Upper lobe of left lung (tissue), 4 donors: Measurements from ENCODE around the gene FOSL2.
A peak's percentile ranks its signal among the peaks of the same experiment; 100 is the strongest.

Source experiments
- POLR2AphosphoS5 ChIP-seq, 2 donors: sonication (generic); formaldehyde crosslinking; IDR thresholded peaks; one replicate each; pipeline ENCODE4 v1.5.1; 2017; ENCODE audit warnings: antibody characterized with exemption in 2 of 2
- TF ChIP-seq, protein P1 (sequence below), 6 experiments: fragments of 450-650 bp in 4 of 6; fragments of 200-600 bp in 2 of 6; sonication (generic) in 2 of 6; IDR thresholded peaks; one replicate each; pipeline ENCODE4 v1.5.1; 2016 to 2019; ENCODE audit warnings: antibody characterized with exemption in 6 of 6

- TF ChIP-seq, protein P1, sequence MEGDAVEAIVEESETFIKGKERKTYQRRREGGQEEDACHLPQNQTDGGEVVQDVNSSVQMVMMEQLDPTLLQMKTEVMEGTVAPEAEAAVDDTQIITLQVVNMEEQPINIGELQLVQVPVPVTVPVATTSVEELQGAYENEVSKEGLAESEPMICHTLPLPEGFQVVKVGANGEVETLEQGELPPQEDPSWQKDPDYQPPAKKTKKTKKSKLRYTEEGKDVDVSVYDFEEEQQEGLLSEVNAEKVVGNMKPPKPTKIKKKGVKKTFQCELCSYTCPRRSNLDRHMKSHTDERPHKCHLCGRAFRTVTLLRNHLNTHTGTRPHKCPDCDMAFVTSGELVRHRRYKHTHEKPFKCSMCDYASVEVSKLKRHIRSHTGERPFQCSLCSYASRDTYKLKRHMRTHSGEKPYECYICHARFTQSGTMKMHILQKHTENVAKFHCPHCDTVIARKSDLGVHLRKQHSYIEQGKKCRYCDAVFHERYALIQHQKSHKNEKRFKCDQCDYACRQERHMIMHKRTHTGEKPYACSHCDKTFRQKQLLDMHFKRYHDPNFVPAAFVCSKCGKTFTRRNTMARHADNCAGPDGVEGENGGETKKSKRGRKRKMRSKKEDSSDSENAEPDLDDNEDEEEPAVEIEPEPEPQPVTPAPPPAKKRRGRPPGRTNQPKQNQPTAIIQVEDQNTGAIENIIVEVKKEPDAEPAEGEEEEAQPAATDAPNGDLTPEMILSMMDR (IDR thresholded peaks at IDR 0.05): no peak
- peak; percentile 79 to 96 for TF ChIP-seq POLR2AphosphoS5 (IDR thresholded peaks at IDR 0.05)
Observed at GRCh38 chr2:28395334-28396061, 2.8 kb downstream of the FOSL2 start.
